ENCODE results near the gene AAR2.

AAR2 gene

GRCh38 chr20:36285746-36286447 lies 49.6 kb downstream of the AAR2 start:
- no peak for DNase-seq

- no peak for DNase-seq
These were observed 61.4 kb downstream of the AAR2 start for GRCh38 chr20:36297656-36298055.

GRCh38 chr20:36298061-36298460 lies 61.8 kb downstream of the AAR2 start:
- no peak for DNase-seq

GRCh38 chr20:36298795-36299339 lies 62.6 kb downstream of the AAR2 start:
- DNase-seq = no peak

- no peak for DNase-seq
These were observed 63.2 kb downstream of the AAR2 start for GRCh38 chr20:36299459-36299858.

- DNase-seq = no peak
These were observed 65.3 kb downstream of the AAR2 start for GRCh38 chr20:36301359-36302119.

GRCh38 chr20:36303020-36303595 lies 66.8 kb downstream of the AAR2 start:
- no peak for DNase-seq

- DNase-seq = no peak
These were observed 67.6 kb downstream of the AAR2 start for GRCh38 chr20:36303831-36304230.

GRCh38 chr20:36304786-36305495 lies 68.7 kb downstream of the AAR2 start:
- no peak for DNase-seq

GRCh38 chr20:36305602-36306551 lies 69.6 kb downstream of the AAR2 start, which contains the start of gene DLGAP4:
Gene DLGAP4 (plus strand): TSS chr20:36306339. CDS start chr20:36431718, 125,379 bp downstream.
- no peak for DNase-seq
